Activated CD4-positive, alpha-beta T cell treated with anti-CD3 and anti-CD28 coated beads for 4 hours (primary cell): ENCODE data around the gene PLRG1.
A peak's percentile ranks its signal among the peaks of the same experiment; 100 is the strongest.
"Not testable (repeated sequence)": the region's sequence is repeated elsewhere in the genome, so short reads cannot be mapped to it uniquely, and the experiment has no call there.

Source experiments
- DNase-seq, 2 donors: peaks; one replicate each; pipeline ENCODE4 v3.0.0-alpha.2; 2020

The PLRG1 gene

DNA sequence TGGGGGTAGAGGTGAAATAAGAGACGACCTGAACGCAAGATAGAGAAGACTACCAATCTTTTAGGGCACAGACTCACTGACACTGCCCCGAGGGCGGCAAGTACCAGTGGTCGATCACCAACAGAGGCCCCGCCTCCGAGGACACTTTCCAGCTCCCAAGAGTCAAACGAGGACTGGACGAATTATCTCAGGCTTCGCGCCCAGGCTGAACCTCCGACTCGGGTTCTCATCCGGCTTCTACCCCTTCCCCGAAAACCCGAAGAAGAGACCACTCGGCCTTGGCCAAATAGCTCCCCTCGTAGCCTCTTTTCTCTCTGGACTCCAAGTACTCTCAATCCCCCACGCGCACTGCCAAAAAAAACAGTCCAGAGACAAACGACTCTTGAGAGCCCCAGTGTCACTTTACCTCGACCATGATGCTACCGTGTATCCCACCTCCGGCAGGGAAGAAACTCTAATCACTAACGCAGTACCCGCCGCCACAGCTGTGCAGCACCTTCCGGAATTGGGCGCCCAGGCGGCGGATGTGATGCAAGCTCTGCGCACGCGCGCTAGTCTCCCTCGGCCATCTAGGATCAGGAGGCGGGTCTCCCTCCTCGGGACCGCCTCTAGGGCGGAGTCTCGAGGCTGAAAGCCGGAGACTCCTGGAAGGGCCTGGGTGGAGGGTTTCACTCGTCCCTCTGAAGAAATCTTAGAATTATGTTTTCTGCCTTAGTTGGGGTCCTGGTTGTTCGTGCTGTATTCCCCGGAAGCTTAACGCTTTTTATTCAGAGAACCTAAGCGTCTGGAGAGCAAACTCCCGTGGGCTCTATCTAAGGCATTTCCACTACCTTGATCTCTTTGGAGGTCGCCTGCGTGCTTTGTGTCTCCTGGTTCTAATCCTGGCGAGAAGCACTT is at the start of gene PLRG1:
TSS of gene PLRG1 (minus strand) at position 507 of the 897 bp plus-strand sequence. CDS start at position 415, 92 bp downstream.
- DNase-seq, result peak; percentile 95

DNA sequence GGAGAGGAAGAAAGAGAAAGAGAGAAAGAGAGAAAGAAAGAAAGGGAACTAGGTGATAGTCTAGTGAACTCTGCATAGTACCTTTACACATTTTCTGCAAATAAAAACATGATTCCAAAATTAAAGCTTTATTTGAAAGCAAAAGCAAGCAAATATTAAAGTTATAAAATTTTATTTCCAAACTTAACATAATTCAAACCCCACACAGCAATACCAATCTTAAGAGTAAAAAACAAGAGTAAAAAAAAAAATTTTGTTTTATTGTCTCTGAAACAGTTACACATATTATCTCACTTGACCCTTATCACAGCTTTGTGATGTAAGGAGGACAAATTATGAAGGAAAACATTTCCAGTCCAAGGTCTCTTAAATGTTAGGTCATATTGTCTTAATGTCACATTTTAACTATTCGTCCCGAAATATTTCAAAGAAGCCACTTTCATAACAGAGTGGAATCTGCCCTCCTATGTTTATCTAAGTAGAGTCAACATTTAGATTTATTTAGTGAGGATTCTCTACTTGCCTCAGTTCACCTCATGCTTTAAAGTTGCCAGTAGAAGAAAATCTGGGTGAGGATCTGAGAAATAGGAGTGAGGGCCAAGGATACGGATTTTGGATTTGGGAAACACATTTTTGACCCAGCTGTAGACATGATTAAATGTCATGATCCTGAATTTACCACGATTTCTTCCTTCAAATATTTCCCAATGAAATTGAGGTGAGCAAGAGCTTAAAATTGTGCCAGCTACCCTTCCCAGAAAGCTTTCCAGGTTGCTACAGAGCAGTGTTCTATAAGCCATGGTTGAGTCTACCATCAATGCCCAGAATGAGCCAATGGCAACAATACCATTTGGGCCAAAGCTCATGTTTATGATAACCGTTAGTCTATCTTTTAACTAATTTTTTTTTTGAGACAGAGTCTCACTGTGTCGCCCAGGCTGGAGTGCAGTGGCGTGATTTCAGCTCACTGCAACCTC is 47.9 kb upstream of the PLRG1 start:
- no peak for DNase-seq

DNA sequence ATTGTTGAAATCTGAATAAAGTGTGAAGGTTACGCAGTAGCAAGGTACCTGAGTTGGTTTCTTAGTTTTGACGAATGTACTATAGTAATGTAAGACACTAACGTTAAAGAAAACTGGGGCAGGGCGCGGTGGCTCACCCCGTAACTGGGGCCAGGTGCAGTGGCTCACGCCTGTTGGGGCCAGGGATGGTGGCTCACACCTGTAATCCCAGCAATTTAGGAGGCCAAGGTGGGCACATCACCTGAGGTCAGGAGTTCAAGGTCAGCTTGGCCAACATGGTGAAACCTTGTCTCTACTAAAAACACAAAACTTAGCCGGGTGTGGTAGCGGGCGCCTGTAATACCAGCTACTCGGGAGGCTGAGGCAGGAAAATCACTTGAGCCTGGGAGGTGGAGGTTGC is 47.1 kb upstream of the PLRG1 start:
- DNase-seq, result not testable (repeated sequence)

DNA sequence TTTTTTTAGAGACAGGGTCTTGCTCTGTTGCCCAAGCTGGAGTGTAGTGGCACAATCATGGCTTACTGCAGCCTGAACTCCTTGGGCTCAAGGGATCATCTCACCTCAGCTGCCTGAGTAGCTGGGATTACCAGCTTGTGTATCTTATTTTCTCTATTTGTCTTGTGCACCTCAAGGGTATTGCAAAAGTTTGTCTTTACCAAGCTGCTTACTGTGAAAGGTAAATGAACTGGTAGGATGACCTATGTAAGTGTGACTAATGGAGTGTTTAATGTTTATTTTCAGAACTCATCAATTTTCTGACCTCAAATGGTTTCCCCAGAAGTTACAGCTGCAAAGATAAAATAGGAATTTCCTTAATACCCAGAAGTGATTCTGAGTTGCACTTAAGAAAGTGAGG is 45.6 kb upstream of the PLRG1 start:
- DNase-seq, result no peak

DNA sequence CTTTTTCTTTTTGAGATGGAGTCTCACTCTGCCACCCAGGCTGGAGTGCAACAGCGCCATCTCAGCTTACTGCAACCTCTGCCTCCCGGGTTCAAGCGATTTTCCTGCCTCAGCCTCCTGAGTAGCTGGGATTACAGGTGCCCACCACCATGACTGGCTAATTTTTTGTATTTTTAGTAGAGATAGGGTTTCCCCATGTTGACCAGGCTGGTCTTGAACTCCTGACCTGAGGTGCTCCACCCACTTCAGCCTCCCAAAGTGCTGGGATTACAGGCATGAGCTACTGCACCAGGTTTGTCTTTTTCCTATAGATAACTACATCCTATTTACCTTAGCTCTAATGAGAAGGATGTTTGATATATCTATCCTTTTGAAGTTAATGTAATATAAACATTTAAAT is 44.1 kb upstream of the PLRG1 start:
- DNase-seq, result not testable (repeated sequence)

DNA sequence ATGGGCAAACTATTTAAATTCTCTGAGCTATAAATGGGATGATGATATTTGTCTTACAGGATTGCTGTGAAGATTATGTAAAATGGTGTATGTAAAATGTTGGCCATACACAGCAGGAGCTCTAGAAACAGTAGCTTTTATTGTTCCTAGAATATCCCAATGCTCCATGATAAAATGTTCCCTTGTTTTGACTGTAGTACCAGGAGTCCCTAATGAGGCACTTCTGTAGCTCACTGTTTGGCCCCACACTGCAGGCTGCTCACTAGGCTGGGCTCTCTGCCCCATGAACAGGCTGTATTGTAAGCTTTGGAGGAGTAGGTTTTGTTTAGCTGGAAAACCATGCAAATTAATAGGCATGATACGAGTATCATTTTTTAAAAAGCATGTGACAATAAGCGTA is 43.7 kb upstream of the PLRG1 start:
- DNase-seq, result no peak

DNA sequence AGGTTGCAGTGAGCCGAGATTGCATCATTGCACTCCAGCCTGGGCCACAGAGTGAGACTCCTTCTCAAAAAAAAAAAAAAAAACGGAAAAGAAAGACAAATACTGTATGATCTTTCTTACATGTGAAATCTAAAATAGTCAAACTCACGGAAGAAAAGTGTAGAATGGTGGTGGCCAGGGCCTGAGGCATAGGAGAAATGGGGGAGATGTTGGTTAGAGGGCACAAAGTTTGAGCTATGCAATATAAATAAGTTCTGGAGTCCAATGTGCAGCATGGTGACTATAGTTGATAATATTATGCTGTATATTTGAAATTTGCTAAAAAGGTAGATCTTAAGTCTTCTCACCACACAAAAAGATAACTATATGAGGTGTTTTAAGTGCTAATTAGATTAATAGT is 41.7 kb upstream of the PLRG1 start:
- no peak for DNase-seq

DNA sequence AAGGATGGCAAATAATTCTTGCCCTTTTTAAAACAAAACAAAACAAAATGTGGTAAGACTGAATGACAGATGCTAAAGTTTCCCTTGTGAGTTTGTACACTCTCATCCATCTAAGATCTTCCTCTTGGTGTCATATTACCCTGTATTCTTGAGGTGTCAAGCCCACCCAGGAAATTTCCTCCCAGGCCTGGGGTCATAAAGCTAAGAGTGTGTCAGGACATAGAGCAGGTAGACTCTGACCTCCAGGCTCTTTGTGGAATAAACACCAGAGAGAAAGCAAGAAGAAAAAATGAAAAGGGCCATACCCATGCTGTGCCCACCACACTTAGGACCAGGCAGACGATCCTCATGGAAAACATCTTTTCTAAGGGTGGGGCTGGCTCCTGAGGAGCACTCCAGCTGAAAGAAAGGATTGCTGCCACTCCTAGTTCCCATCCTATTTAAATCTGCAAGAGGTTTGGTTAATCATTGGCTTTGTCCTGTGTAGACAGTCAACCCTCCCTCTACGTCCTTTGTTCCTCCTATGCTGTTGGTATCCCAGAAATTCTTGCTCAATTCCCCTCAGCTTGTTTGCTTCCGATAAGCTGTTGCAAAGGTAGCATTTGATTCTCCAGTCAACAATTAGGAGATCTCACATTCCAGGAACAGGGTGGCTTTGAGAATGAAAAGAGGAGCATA is 40.3 kb upstream of the PLRG1 start, which contains the start of gene FGA:
TSS of gene FGA (minus strand) at position 414 of the 678 bp plus-strand sequence. CDS start at position 359, 55 bp downstream.
- no peak for DNase-seq

DNA sequence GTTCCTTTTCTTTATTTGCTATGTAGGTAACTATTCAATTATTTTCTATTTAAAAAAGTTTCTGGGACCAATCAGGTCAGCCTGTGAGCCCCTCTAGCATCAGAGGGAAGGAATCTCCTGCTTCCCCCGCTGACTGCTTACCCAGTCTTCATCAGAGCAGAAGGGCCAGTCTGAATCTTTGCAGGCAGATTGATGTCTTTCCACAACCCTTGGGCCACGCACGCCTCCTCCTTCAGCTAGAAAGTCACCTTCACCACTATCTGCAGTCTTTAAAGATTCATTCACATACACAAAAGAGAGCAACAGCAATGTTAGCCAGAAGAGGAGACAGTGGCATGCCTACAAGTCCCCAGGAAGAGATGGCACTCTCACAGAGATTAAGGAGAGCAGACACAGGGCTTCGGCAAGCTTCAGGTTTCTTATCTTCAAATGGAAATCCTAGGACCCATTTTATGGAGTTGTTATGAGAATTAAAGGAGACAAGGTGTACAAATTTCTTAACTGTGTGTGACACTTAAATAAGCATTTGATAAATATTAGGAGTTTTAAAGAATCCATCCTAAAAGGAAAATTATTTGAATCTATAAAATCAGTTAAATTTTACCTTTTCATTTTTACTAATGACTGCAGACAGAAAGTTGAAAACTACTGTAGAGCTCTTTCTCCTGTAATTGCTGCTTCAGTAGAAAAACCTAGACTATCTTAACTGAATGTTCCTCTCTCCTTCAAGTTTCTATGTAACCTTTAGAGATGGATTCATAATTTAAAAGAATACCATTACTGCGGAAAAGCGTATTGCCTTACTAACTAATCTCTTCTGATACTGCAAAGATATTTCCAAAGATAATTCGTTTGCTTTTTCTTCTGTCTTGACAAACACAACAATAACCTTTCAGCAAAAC is 39.3 kb upstream of the PLRG1 start:
- no peak for DNase-seq

DNA sequence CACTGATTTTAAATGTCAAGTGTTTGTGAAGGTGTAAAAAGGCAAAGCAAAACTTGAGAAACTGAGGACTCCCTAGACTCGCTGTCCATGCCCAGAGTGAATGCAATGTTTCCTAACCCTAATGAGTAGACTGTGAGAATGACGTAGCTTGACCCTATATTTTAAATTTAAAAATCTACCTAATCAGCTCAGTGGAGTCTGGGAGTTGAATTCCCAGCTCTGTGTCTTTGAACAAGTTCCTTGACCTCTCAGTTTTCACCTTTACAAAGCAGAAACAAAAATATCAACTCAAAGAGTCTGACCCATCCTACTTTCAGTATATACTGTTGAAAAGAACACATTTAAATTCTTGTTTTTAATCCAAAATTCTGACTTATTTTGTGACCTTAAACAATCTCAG is 38.0 kb upstream of the PLRG1 start:
- DNase-seq, result no peak

DNA sequence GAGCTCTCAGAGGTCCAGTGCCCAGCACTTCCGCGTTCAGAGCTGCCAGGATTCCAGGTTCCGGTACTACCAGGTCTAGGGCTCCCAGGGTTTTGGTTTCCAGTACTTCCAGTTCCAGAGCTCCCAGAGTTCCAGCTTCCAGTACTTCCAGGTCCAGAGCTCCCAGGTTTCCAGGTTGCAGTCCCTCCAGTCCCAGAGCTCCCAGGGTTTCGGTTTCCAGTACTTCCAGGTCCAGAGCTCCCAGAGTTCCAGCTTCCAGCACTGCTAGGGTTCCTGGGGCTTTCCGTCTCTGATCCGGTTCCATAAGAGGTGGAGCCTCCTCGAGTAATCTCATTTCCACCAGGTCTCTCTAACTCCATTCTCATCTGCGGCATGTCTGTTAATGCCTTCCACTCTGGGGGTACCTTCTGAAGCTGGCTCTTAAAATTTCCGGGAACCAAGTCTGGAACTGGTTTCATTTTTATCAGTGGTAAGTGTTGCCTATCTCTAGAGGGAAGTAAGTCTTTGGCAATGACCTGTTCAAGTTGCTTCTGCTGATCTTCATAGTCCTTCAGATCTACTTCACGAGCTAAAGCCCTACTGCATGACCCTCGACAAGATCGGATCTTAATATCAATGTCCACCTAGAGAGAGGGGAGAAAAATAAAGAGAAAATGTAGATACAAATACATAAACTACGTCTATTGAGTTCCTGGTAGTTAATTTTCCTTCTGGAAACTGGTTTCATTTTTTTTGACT is 36.3 kb upstream of the PLRG1 start:
- DNase-seq, result no peak

DNA sequence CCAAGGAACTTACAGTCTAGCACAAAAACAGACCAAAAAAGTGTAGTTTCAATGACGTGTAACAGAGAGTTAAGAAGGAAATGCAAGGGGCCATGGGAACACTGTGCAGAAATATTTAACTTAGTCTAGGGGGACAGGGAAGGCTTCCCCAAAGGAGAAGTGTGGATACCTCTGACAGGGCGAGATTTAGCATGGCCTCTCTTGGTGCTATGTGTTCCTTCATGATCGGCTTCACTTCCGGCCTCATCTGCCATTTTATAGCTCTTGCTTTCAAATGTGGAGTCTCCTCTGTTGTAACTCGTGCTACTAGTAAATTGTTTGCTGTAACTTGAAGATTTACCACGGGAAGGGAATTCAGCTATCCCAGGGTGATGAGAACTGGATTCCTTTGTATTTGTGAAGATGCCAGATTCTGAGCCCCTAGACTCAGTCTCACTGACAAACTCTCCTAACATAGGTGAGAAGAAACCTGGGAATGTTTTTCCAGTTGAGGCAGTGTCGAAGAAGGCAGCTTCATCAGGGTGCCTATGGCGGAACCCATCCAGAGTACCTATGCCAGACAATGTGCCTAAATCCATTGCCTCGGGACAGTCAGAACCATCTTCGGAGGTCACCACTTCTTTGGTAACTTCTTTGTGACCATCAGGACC is 35.3 kb upstream of the PLRG1 start:
- no peak for DNase-seq

DNA sequence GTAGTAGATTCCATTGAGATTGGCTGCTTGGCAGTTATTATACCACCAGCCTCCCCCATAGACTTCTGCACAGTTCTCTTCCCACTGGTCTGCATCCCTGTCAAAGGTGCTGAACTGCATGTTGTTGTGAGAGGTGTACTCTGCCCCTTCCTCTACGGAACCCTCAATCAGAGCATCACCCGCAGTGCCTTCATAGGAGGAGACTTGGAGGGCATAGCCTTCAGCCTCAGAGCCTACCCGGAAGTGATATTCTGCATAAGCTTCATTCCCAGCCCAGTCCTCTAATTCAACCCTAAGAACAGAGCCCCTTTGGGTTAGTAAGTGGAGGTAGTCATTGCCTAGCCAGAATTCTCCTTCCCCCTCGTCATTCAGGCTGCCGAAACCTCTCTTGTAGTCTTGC is 34.1 kb upstream of the PLRG1 start:
- DNase-seq, result no peak

DNA sequence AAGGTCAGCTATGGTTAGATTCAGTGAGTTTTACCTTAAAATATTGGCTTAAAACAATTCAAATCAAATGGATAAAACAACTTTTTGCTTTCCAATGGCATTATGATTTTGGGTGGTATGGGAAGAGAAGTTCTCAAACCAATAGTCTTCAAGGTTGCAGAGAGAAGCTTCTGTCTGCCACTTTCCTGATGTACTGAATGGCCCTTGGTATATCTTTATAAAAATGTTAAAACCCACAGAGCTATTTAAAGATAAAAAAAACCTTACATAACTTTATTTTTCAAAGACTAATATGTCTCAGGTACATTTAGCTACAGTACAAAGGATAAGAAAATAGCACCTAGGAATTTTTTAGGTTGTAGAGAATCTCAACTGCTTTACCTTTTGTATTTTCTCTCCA is 33.5 kb upstream of the PLRG1 start:
- no peak for DNase-seq

DNA sequence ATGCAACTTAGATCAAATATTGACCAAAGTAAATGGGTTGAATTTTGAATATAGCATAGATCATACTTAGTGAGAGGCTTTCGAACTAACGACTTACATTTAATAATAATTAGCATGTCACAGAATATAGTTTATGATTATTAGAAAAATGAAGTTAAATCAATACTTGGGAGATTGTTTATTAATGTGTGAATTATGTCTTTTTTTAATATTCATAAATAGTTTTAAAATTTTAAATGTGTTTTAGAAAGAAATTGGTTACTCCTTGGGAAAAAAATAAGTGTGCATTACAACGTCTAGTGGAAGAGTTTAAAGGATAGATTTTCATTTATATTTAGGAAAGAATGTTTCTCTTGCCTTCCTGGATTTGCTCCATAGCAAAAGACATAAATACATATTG is 33.0 kb upstream of the PLRG1 start:
- DNase-seq, result no peak

DNA sequence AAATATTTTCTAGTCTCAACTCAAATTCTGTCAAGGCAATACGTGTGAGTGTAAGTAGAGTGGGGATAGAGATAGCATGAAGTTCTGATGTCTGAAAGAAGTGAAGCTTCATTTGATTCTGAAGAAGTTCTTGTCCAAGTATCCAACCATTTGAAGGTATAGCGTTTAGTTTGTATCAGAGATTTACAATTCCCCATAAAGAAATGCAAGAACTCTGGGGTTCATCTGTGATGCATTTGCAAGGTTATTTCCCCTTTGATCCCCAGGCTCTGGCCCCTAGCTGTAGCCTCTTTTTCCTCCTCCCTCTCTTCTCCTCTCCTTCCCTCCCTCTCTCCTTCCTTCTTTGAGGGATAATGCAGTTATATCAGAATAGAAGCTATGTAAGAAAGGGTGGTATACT is 32.5 kb upstream of the PLRG1 start:
- DNase-seq, result no peak

DNA sequence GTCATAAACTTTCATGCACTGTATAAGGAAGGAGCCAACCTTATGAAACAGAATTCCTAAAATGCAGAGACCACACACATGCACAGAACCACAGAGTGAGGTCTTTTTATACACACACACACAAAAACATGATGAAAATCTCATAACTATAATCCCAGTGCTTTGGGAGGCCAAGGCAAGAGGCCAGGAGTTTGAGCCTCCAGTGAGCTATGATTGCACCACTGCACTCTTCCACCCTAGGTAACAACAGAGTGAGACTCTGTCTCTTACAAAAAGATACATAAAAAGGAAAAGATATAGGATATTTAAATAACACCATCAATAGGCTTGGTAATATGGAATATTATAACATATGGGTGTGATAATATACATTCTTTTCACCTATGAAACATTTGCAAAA is 29.7 kb upstream of the PLRG1 start:
- DNase-seq, result no peak

DNA sequence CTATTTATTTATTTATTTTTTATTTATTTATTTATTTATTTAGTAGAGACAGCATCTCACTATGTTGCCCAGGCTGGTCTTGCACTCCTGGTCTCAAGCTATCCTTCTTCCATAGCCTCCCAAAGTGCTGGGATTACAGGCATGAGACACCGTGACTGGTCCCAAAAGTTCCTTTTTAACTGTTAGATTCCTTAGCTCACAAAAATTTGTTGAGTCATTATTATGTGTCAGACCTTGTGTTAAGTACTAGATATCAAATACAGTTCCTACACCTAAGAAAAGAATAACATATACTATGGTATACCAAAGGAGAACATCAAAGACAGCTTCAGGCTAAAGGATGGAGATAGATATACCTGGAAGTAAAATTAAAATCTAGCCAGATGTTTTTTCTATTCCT is 28.7 kb upstream of the PLRG1 start:
- DNase-seq, result no peak

DNA sequence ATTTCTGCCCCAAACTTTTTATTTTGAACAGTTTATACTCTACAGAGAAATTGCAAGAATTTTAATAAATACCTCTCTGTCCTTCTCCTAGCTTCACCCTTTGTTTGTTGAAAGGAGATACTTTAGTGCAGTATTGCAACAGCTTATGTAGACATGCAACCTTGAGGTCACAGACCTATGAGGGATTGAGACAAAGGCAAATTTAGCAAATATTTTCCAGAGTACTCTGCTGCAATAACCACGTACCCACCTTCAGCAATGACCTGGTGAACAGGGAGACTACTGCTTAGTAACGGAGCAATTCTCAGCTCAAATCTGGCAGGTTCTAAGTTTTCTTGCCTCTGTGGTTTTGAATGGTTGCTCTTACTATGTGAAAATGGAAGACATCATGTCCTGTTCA is 27.1 kb upstream of the PLRG1 start:
- no peak for DNase-seq

DNA sequence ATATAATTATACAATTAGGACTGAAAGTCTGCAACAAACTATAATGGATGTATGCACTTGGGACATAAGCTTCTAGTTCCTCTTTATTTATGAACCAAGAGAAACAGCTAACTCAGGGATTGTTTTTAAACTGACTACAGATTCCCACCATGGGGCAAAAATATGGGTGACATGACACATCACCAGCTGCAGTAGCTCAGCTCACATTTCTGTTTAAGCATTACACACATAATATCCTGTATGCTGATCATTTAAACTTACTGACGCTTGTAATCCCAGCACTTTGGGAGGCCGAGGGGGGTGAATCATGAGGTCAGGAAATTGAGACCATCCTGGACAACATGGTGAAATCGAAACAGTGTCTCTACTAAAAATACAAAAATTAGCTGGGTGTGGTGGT is 24.1 kb upstream of the PLRG1 start:
- DNase-seq, result no peak
